T-helper 2 cell treated with Interferon-gamma antibody and Interleukin-4, amounts not matched to agents 5 μg/mL and 100 μg/mL, for 36 hours (primary cell): Measurements from ENCODE around the gene FAM98C.

Experiments
- DNase-seq: peaks from one replicate; pipeline ENCODE4 v3.0.0; 2021; ENCODE audit warnings: low spot score
- H3K27ac Mint-ChIP-seq: one replicate; pipeline ENCODE4 v1.8.0; 2021; ENCODE audit warnings: mild to moderate bottlenecking, mixed read lengths
- H3K27me3 Mint-ChIP-seq: one replicate; pipeline ENCODE4 v1.8.0; 2021; ENCODE audit warnings: low read depth, mixed read lengths
- H3K36me3 Mint-ChIP-seq: one replicate; pipeline ENCODE4 v1.8.0; 2021; ENCODE audit warnings: low read depth, mixed read lengths
- H3K4me1 Mint-ChIP-seq: one replicate; pipeline ENCODE4 v1.8.0; 2021; ENCODE audit warnings: low read depth, mixed read lengths
- H3K4me3 Mint-ChIP-seq: one replicate; pipeline ENCODE4 v1.8.0; 2022; ENCODE audit warnings: mild to moderate bottlenecking, moderate library complexity, mixed read lengths
- H3K9me3 Mint-ChIP-seq: one replicate; pipeline ENCODE4 v1.8.0; 2021; ENCODE audit warnings: mixed read lengths

Gene FAM98C

DNA sequence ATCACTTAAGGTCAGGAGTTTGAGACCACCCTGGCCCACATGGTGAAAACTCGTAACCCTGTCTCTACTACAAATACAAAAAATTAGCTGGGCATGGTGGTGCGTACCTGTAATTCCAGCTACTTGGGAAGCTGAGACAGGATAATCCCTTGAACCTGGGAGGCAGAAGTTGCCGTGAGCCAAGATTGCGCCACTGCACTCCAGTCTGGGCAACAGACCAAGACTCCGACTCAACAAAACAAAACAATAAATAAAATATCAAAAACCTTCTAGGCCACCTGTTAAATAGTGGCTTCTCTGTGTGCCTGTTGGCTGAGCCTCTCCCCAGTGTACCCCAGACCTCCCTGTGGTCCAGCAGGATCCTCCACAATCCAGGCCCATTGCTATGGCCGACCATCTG lies 31.8 kb upstream of the FAM98C start:
- Mint-ChIP-seq H3K4me1 (peaks cover 7% of the 10 kb centered on the region), H3K27ac (no peak overlapping the region), H3K27me3 (peaks cover 8% of the 10 kb centered on the region), H3K36me3 (peaks cover 10% of the 10 kb centered on the region), H3K4me3 (no peak overlapping the region), H3K9me3 (no peaks in the 10 kb centered on the region)
- no peak for DNase-seq

DNA sequence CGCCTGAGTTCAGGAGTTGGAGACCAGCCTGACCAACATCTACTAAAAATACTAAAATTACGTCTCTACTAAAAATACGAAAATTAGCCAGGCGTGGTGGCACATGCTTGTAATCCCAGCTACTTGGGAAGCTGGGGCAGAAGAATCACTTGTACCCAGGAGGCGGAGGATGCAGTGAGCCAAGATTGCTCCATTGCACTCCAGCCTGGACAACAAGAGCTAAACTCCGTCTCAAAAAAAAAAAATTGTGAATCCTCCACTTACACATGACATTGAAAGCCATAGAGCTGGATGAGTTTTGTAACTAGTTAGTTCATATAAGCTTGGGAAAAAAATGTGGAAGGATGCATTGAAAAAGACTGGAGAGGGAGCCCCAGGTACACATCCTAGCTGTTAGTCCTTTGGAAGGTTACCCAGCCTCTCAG lies 29.0 kb upstream of the FAM98C start:
- Mint-ChIP-seq H3K4me1 (peaks cover 13% of the 10 kb centered on the region), H3K9me3 (no peaks in the 10 kb centered on the region), H3K27me3 (peaks cover 8% of the 10 kb centered on the region), H3K36me3 (peaks cover 16% of the 10 kb centered on the region), H3K27ac (peak overlapping the region; percentile 95), H3K4me3 (peak overlapping the region; percentile 98)
- DNase-seq, result no peak

DNA sequence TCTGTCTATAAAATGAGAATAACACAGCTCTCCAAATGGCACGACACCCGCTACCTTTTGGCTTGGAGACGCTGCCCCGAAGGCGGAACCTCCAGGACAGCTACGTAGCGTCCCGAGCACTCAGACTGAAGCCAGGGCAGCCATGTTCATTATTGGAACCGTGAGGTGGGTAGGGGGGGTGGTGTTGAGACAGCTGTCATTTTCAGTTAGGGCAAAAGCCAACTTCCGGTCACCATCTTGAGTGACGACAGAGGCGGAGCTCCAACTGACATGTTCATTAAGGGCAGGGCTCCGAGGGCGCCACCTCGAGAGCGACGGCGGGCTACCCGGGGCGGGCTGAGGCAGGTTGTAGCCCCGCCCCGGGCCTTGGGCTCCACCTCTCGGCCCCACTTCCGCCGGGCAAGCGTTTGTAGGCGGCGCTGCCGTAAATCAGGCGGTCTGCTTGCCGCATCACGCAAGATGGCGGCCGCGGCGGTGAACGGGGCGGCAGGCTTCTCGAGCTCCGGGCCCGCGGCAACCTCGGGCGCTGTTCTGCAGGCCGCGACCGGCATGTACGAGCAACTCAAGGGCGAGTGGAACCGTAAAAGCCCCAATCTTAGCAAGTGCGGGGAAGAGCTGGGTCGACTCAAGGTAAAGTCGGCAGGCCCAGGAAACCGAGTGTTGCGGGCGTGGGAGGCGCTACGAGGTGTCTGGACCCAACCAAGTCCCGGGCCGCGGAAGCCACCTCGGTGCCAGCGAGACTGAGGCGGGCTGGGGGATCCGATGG lies 28.4 kb upstream of the FAM98C start, which contains the start of gene PSMD8:
PSMD8 (plus strand) TSS at position 240 of the 766 bp plus-strand sequence; CDS start at position 271, 31 bp downstream.
- DNase-seq, result peak; percentile 99
- Mint-ChIP-seq H3K9me3 (no peaks in the 10 kb centered on the region), H3K36me3 (peaks cover 20% of the 10 kb centered on the region), H3K27ac (peak within 1 kb of the TSS; percentile 97), H3K27me3 (peaks cover 8% of the 10 kb centered on the region), H3K4me3 (peak within 1 kb of the TSS; percentile 98), H3K4me1 (peaks cover 15% of the 10 kb centered on the region)

DNA sequence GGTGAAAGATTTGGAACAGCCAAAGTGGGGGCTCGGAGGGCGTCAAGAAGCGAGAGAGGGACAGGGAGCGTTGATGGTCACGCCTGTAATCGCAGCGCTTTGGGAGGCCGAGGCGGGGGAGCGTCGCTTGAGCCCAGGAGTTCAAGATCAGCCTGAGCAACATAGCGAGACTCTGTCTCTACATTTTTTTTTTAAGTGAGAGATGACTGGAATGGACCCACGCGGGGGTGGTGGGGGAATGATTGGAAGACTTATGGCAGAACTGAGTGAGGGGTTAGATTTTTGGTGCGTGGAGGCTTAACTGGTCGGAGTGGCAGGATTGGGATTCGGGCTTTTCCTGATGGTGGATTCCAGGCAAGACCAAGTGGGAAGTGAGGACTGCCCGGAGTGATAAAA lies 27.8 kb upstream of the FAM98C start:
- H3K9me3 Mint-ChIP-seq, result no peaks in the 10 kb centered on the region
- H3K4me1 Mint-ChIP-seq, result peaks cover 16% of the 10 kb centered on the region
- H3K4me3 Mint-ChIP-seq, result peak overlapping the region; percentile 98
- peak overlapping the region; percentile 97 for H3K27ac Mint-ChIP-seq
- H3K27me3 Mint-ChIP-seq, result peaks cover 8% of the 10 kb centered on the region
- DNase-seq, result no peak
- H3K36me3 Mint-ChIP-seq, result peaks cover 24% of the 10 kb centered on the region

DNA sequence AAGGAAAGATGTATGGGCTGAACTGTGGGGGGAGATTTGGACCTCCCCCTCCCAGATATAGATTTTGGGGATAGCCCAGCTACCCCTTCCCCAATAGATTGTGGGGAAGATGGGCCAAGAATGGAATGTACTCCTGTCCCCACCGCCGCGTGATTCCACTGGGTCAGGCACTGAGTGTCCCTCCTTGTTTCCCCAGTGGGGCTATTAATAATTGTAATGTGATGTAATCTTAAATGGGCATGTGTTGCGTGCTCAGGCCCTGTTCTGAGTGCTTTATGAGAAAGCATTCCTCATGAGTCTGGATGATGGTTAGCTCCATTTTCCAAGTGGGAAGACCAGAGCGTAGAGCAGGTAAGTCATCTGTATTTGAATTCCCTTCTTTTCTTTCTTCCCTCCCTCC lies 27.1 kb upstream of the FAM98C start:
- Mint-ChIP-seq H3K4me3 (peak overlapping the region; percentile 98), H3K36me3 (peaks cover 27% of the 10 kb centered on the region), H3K9me3 (no peaks in the 10 kb centered on the region), H3K27me3 (peaks cover 6% of the 10 kb centered on the region), H3K27ac (peak overlapping the region; percentile 97), H3K4me1 (peaks cover 16% of the 10 kb centered on the region)
- no peak for DNase-seq

DNA sequence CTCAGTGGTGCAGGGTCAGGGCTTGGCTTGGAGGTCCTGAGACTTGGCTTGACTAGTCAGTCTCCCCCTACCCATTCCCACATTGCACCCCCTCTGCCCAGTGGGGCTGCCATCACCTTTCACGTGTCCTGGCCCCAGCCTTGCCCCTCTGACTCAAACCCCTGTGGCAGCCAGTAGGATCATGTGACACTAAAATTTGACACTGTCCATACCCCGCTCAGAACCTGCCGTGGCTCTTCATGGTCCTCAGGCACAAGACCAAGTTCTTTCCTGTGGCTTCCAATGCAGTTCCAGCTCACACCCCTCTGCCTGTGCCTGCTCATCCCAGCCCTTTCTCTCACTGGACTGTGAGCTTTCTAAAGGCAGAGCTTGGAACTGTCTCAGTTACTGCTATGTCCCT lies 26.3 kb upstream of the FAM98C start:
- DNase-seq, result no peak
- H3K27me3 Mint-ChIP-seq, result peaks cover 2% of the 10 kb centered on the region
- H3K4me1 Mint-ChIP-seq, result peaks cover 16% of the 10 kb centered on the region
- peak overlapping the region; percentile 36 for H3K27ac Mint-ChIP-seq
- H3K36me3 Mint-ChIP-seq, result peaks cover 33% of the 10 kb centered on the region
- peak overlapping the region; percentile 98 for H3K4me3 Mint-ChIP-seq
- no peaks in the 10 kb centered on the region for H3K9me3 Mint-ChIP-seq

DNA sequence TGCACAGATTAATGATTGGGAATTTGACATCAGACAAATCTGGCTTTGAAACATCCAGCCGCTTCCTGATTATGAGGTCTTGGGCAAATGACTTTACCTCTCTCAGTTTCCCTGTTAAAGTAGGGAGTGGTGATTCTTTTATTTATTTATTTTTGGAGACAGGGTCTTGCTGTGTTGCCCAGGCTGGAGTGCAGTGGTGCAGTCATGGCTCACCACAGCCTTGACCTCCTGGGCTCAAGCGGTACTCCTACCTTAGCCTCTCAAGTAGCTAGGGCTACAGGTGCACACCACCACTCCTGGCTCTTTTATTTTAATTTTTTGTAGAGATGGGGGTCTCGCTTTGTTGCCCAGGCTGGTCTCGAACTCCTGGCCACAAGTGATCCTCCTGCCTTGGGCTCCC lies 25.8 kb upstream of the FAM98C start:
- Mint-ChIP-seq H3K9me3 (no peaks in the 10 kb centered on the region), H3K36me3 (peaks cover 38% of the 10 kb centered on the region), H3K4me3 (no peak overlapping the region), H3K4me1 (peaks cover 16% of the 10 kb centered on the region), H3K27ac (no peak overlapping the region), H3K27me3 (no peaks in the 10 kb centered on the region)
- no peak for DNase-seq

DNA sequence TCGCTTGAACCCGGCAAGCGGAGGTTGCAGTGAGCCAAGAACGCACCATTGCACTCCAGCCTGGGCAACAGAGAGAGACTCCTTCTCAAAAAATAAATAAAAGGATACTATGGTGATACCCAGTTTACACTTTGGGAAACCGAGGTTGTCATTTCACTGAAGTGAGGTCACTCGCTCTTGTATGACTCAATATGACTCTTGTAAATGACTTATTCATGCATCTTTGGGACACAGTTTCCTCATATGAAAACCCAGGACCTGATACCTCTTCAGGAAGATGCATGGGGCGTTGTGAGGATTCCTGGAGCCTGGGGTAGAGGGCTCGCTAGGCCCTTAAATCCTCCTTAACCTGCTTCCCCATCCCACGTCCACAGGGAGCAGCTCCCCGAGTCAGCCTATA lies 24.0 kb upstream of the FAM98C start:
- Mint-ChIP-seq H3K9me3 (no peaks in the 10 kb centered on the region), H3K27me3 (no peaks in the 10 kb centered on the region), H3K4me3 (no peak overlapping the region), H3K4me1 (peaks cover 16% of the 10 kb centered on the region), H3K27ac (no peak overlapping the region), H3K36me3 (peaks cover 53% of the 10 kb centered on the region)
- no peak for DNase-seq

DNA sequence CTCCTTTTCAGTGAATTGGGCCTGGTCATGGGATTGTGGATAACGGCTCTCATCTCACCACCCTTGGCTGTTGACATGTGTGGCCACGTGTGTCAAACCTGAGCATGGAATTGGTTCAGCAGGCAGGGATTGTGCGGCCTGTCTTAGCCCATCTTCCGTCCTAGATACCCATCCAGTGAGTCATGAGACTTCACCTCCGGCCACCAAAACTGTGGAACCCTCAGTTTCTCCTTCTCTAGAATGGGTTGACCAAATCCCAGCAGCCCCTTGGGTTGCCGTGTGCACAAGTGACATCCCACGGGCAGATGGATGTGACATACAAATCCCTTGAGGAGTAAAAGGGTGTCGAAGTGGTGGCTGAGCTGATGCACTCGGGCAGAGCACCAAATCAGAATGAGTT lies 21.8 kb upstream of the FAM98C start:
- Mint-ChIP-seq H3K9me3 (no peaks in the 10 kb centered on the region), H3K36me3 (peaks cover 55% of the 10 kb centered on the region), H3K27ac (no peak overlapping the region), H3K4me1 (peaks cover 8% of the 10 kb centered on the region), H3K27me3 (no peaks in the 10 kb centered on the region), H3K4me3 (no peak overlapping the region)
- DNase-seq, result no peak

DNA sequence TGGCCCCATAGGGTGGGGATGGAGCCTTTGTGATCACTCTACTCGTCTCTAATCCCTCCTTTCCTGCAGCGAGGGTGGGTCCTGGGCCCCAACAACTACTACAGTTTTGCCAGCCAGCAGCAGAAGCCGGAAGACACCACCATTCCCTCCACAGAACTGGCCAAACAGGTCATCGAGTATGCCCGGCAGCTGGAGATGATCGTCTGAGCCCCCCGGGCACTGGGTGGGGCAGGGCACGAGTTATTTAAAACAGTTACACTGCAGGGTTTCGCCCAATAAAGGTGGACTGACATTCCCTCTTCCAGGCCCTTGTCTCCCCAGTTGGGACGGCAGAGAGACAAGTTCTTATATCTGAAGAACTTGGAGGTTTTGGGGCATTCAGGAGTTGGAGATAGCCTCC lies 19.7 kb upstream of the FAM98C start:
- Mint-ChIP-seq H3K36me3 (peaks cover 52% of the 10 kb centered on the region), H3K4me3 (no peak overlapping the region), H3K27me3 (peaks cover 3% of the 10 kb centered on the region), H3K27ac (no peak overlapping the region), H3K9me3 (no peaks in the 10 kb centered on the region), H3K4me1 (peaks cover 10% of the 10 kb centered on the region)
- DNase-seq, result no peak

DNA sequence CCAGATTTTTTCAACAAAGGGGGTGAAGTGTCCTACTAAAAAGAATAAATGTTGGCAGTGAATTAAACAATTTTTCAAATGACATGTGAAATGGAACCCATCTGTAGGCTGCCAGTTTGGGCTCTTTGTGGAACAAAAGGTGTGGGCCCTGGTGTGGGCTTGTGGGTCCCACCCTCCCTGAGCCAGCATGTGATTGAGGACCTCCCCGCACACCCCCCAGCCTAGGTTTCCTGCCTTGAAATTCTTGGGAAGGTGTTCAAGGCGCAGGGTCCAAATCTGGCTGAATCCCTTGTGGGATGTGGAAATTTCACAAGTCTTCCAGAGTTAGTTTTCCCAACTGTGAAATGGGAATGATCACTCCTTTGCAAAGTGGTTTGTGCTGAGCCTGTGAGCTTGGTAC lies 19.1 kb upstream of the FAM98C start:
- Mint-ChIP-seq H3K4me1 (peaks cover 11% of the 10 kb centered on the region), H3K36me3 (peaks cover 52% of the 10 kb centered on the region), H3K27me3 (peaks cover 4% of the 10 kb centered on the region), H3K27ac (no peak overlapping the region), H3K9me3 (no peaks in the 10 kb centered on the region), H3K4me3 (no peak overlapping the region)
- no peak for DNase-seq

DNA sequence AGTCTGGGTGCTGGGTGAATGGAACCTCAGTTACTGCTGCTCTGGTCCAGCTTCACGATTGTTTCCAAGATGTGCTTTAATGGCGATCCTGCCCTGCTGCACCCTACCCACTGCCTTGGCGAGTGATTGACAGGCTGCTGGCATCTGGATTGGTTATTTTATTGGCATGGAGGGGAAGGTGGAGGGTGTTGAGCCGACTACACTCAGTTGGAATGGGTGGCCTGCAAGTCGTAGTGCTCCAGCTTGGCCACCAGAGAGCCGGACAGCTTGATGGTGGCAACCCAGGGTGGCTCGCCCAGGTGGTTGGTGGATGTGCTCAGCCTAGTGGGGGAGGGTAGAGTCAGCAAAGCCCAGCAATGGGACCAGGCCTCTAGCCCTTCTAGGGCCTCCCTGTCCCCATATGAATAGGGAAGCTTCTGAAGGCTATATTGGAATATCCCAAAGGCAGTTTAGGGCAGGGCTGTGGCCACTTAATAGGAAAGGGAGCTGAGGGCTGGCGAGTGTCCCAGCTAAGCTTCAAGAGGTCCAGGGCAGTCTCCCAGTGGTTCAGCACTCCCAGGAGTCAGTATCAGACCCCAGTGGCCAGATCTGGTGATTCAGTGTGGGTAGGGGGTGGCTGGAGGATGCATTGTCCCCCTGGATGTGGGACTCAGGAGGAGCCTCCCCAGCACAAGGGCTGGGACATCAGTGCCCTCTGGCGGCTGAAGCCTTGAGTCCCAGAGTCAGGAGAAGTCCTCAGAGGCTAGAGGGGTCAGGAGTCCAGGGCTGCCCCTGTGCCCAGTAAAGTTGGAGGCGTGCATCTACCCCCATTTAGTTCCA lies 18.5 kb upstream of the FAM98C start:
- Mint-ChIP-seq H3K9me3 (no peaks in the 10 kb centered on the region), H3K36me3 (peaks cover 49% of the 10 kb centered on the region), H3K4me3 (no peak overlapping the region), H3K27ac (no peak overlapping the region), H3K27me3 (peaks cover 6% of the 10 kb centered on the region), H3K4me1 (peaks cover 12% of the 10 kb centered on the region)
- no peak for DNase-seq

DNA sequence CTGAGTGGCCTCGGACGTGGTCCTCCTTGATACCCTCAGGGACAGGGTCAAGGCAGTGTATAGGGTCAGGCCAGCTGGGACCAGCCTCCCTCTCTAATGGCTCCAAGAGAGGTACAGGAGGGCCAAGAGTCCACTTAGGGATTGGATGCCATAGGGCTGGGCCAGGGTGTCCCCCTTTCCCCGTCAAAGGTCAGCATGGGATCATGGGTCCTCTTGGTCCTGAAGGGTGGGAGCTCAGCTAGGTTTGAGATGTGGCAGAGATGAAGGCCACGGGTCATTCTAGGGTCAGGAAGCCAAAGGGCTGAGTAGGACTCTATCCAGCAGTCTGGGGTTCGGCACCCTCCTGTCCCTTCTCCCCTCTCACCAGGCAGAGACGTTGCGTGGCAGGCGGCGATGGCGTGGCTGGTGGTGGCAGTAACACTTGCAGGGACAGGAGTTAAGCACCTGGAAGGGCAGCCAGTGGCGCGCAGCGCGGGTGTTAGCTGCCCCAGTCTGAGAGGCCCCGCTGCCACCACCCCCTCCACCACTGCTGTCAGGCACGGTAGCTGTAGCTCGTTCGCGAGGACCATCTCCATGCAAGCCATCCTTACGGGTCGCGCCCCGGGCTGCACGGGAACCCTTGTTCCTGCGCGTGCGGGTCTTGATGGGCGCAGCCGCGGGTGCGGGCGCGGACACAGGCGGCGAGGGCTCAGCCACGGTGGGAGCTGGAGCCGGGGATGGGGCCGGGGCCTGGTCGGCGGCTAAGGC lies 17.7 kb upstream of the FAM98C start:
- peaks cover 11% of the 10 kb centered on the region for H3K27me3 Mint-ChIP-seq
- H3K36me3 Mint-ChIP-seq, result peaks cover 43% of the 10 kb centered on the region
- H3K4me3 Mint-ChIP-seq, result no peak overlapping the region
- DNase-seq, result no peak
- no peaks in the 10 kb centered on the region for H3K9me3 Mint-ChIP-seq
- H3K4me1 Mint-ChIP-seq, result peaks cover 13% of the 10 kb centered on the region
- H3K27ac Mint-ChIP-seq, result no peak overlapping the region

DNA sequence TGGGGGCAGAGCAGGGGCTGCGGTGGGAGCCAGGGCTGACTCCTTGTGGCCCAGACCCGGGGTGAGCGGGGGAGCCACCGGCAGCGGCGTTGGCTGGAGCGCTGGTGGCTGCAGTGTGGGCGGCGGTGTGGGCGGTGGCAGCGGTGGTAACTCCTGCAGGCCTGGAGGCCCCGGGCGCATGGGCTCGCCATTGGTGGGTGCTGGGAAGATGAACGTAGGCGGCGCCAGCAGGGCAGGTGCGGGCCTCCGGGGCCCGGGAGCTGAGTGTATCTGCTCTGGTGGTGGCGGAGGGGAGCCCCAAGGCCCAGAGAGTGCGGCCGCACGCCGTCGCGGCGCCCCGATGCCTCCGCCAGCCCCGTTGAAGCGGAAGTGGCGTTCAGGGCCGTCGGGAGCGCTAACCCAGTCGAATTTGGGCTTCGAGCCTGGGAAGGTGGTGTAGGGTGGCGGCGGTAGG lies 17.1 kb upstream of the FAM98C start:
- Mint-ChIP-seq H3K9me3 (no peaks in the 10 kb centered on the region), H3K4me1 (peaks cover 13% of the 10 kb centered on the region), H3K4me3 (no peak overlapping the region), H3K27ac (no peak overlapping the region), H3K36me3 (peaks cover 41% of the 10 kb centered on the region), H3K27me3 (peaks cover 14% of the 10 kb centered on the region)
- DNase-seq, result no peak
